Measurements from ENCODE around the gene CACNA2D2.

GRCh38 chr3:50521572-50521971 is 18.1 kb upstream of the CACNA2D2 start:
- no peak for TF ChIP-seq CTCF (IDR thresholded peaks at IDR 0.05; ENCODE audit: insufficient read depth, low read depth, low read length)
- no peak for TF ChIP-seq EZH2 (IDR thresholded peaks at IDR 0.05; ENCODE audit: insufficient read depth, low read length)
